OCI-LY3 (cell line): ENCODE measurements around the gene KNOP1.

Experiments
- EZH2phosphoT487 ChIP-seq: fragments of 200-600 bp; shearing (Covaris generic); IDR thresholded peaks from 2 replicates; pipeline ENCODE4 v1.6.1; 2018; ENCODE audit warnings: antibody characterized with exemption, mixed run types, low read depth
- TF ChIP-seq, protein P1 (sequence below): fragments of 200-600, 300-600 bp; sonication (generic); IDR thresholded peaks from 2 replicates; pipeline ENCODE4 v1.5.1; 2014; ENCODE audit warnings: antibody characterized with exemption, low read length, low read depth

DNA sequence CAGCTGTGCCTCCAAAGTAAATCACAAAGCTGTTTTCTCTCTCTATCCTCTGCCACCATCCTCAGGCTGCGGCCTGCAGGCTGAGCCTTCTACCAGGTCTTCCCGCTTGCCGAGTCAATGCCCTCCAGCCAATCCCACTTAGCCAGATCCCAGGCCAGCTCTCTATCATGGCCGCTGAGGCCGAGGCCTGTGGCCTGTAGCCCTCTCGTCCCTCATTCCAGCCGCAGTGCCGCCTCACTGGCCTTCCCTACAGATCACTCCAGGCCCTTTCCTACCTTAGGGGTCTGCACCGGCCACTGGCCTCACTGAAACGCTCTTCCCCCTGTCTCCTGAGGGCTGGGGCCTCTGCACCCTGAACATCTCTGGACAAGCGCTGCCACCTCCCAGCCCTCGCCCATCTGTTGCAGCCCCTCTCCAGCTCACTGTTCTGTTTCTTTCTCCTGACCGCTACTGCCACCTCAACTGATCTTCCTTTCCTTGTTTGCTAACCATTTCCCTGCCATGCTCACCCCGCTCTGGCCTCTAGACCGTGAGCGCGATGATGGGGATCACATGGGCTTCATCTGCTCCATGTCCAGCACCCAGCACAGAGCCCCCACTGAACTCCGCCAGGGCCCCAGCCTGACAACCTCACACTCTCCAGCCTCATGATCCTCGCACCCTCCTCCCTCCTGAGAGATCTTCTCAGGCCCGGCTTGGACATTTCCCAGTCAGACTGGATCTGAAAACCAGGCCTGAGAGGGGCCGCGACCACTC lies 8.5 kb downstream of the KNOP1 start:
- TF ChIP-seq, protein P1, sequence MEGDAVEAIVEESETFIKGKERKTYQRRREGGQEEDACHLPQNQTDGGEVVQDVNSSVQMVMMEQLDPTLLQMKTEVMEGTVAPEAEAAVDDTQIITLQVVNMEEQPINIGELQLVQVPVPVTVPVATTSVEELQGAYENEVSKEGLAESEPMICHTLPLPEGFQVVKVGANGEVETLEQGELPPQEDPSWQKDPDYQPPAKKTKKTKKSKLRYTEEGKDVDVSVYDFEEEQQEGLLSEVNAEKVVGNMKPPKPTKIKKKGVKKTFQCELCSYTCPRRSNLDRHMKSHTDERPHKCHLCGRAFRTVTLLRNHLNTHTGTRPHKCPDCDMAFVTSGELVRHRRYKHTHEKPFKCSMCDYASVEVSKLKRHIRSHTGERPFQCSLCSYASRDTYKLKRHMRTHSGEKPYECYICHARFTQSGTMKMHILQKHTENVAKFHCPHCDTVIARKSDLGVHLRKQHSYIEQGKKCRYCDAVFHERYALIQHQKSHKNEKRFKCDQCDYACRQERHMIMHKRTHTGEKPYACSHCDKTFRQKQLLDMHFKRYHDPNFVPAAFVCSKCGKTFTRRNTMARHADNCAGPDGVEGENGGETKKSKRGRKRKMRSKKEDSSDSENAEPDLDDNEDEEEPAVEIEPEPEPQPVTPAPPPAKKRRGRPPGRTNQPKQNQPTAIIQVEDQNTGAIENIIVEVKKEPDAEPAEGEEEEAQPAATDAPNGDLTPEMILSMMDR: no peak
- no peak for TF ChIP-seq EZH2phosphoT487
